ENCODE measurements around the gene GABARAPL1.

Gene GABARAPL1

GRCh38 chr12:10256064-10256463 lies 43.4 kb downstream of the GABARAPL1 start:
- H3F3A ChIP-seq (ENCODE audit: insufficient read depth), result no peaks in the 10 kb centered on the region
- TF ChIP-seq EZH2phosphoT487 (conservative IDR thresholded peaks at IDR 0.05; ENCODE audit: low read length) (no peak), CTCF (IDR thresholded peaks at IDR 0.05; ENCODE audit: insufficient read depth, low read length, poor library complexity, severe bottlenecking) (no peak)
- no peak overlapping the region for H3K4me3 ChIP-seq (ENCODE audit: insufficient read depth, low read length, poor library complexity, severe bottlenecking)
- no peaks in the 10 kb centered on the region for H3K36me3 ChIP-seq (ENCODE audit: low read length)
- H3K79me2 ChIP-seq (ENCODE audit: insufficient read depth, low read length), result no peaks in the 10 kb centered on the region
- H3K27me3 ChIP-seq (ENCODE audit: low read length), result no peaks in the 10 kb centered on the region
- H3K4me2 ChIP-seq (ENCODE audit: low read depth, low read length, poor library complexity, severe bottlenecking), result no peak overlapping the region
- no peaks in the 10 kb centered on the region for H4K20me1 ChIP-seq (ENCODE audit: low read depth, low read length)
- no peaks in the 10 kb centered on the region for H3K9me2 ChIP-seq (replicated peaks; ENCODE audit: insufficient read depth, low read length)
- no peak overlapping the region for H3K27ac ChIP-seq (ENCODE audit: low read depth, low read length)
- H2AFZ ChIP-seq (ENCODE audit: low read depth, low read length, severe bottlenecking), result no peak overlapping the region
- no peak overlapping the region for H3K9ac ChIP-seq (ENCODE audit: low read length)
- H3K9me3 ChIP-seq (ENCODE audit: insufficient read depth, low read length), result no peaks in the 10 kb centered on the region

GRCh38 chr12:10260927-10261326 lies 48.2 kb downstream of the GABARAPL1 start:
- Histone ChIP-seq H3K79me2 (ENCODE audit: insufficient read depth, low read length) (no peaks in the 10 kb centered on the region), H2AFZ (ENCODE audit: low read depth, low read length, severe bottlenecking) (no peak overlapping the region), H4K20me1 (ENCODE audit: low read depth, low read length) (no peaks in the 10 kb centered on the region), H3K4me3 (ENCODE audit: insufficient read depth, low read length, poor library complexity, severe bottlenecking) (no peak overlapping the region), H3K36me3 (ENCODE audit: low read length) (no peaks in the 10 kb centered on the region), H3K27me3 (ENCODE audit: low read length) (no peaks in the 10 kb centered on the region), H3K9me2 (replicated peaks; ENCODE audit: insufficient read depth, low read length) (no peaks in the 10 kb centered on the region), H3K27ac (ENCODE audit: low read depth, low read length) (no peak overlapping the region), H3K4me2 (ENCODE audit: low read depth, low read length, poor library complexity, severe bottlenecking) (no peak overlapping the region), H3K9me3 (ENCODE audit: insufficient read depth, low read length) (no peaks in the 10 kb centered on the region), H3K9ac (ENCODE audit: low read length) (no peak overlapping the region), H3F3A (ENCODE audit: insufficient read depth) (no peaks in the 10 kb centered on the region)
- TF ChIP-seq CTCF (IDR thresholded peaks at IDR 0.05; ENCODE audit: insufficient read depth, low read length, poor library complexity, severe bottlenecking) (no peak), EZH2phosphoT487 (conservative IDR thresholded peaks at IDR 0.05; ENCODE audit: low read length) (no peak)

- H3F3A ChIP-seq (ENCODE audit: insufficient read depth), result no peaks in the 10 kb centered on the region
- H3K4me2 ChIP-seq (ENCODE audit: low read depth, low read length, poor library complexity, severe bottlenecking), result no peak overlapping the region
- H2AFZ ChIP-seq (ENCODE audit: low read depth, low read length, severe bottlenecking), result no peak overlapping the region
Observed at GRCh38 chr12:10268037-10268436, 55.4 kb downstream of the GABARAPL1 start.

GRCh38 chr12:10272467-10272866 lies 59.8 kb downstream of the GABARAPL1 start:
- no peaks in the 10 kb centered on the region for H3K9me2 ChIP-seq (replicated peaks; ENCODE audit: insufficient read depth, low read length)
- no peaks in the 10 kb centered on the region for H3F3A ChIP-seq (ENCODE audit: insufficient read depth)
- no peaks in the 10 kb centered on the region for H3K9me3 ChIP-seq (ENCODE audit: insufficient read depth, low read length)
- H3K27me3 ChIP-seq (ENCODE audit: low read length), result no peaks in the 10 kb centered on the region
- H4K20me1 ChIP-seq (ENCODE audit: low read depth, low read length), result no peaks in the 10 kb centered on the region
- H3K4me3 ChIP-seq (ENCODE audit: insufficient read depth, low read length, poor library complexity, severe bottlenecking), result no peak overlapping the region
- TF ChIP-seq CTCF (IDR thresholded peaks at IDR 0.05; ENCODE audit: insufficient read depth, low read length, poor library complexity, severe bottlenecking), result no peak
- TF ChIP-seq EZH2phosphoT487 (conservative IDR thresholded peaks at IDR 0.05; ENCODE audit: low read length), result no peak
- H3K4me2 ChIP-seq (ENCODE audit: low read depth, low read length, poor library complexity, severe bottlenecking), result no peak overlapping the region
- H2AFZ ChIP-seq (ENCODE audit: low read depth, low read length, severe bottlenecking), result no peak overlapping the region
- no peak overlapping the region for H3K9ac ChIP-seq (ENCODE audit: low read length)
- H3K79me2 ChIP-seq (ENCODE audit: insufficient read depth, low read length), result no peaks in the 10 kb centered on the region
- H3K27ac ChIP-seq (ENCODE audit: low read depth, low read length), result no peak overlapping the region
- no peaks in the 10 kb centered on the region for H3K36me3 ChIP-seq (ENCODE audit: low read length)

More at GRCh38 chr12:10268037-10268436, 55.4 kb downstream of the GABARAPL1 start:
- no peak overlapping the region for H3K9ac ChIP-seq (ENCODE audit: low read length)
- H3K79me2 ChIP-seq (ENCODE audit: insufficient read depth, low read length), result no peaks in the 10 kb centered on the region
- H3K36me3 ChIP-seq (ENCODE audit: low read length), result no peaks in the 10 kb centered on the region
- H4K20me1 ChIP-seq (ENCODE audit: low read depth, low read length), result no peaks in the 10 kb centered on the region
- TF ChIP-seq EZH2phosphoT487 (conservative IDR thresholded peaks at IDR 0.05; ENCODE audit: low read length), result no peak
- no peak overlapping the region for H3K4me3 ChIP-seq (ENCODE audit: insufficient read depth, low read length, poor library complexity, severe bottlenecking)
- H3K27me3 ChIP-seq (ENCODE audit: low read length), result no peaks in the 10 kb centered on the region
- H3K9me3 ChIP-seq (ENCODE audit: insufficient read depth, low read length), result no peaks in the 10 kb centered on the region
- no peaks in the 10 kb centered on the region for H3K9me2 ChIP-seq (replicated peaks; ENCODE audit: insufficient read depth, low read length)
- H3K27ac ChIP-seq (ENCODE audit: low read depth, low read length), result no peak overlapping the region
